ENCODE measurements around the gene TMEM203.
"Not testable (repeated sequence)": the region's sequence is repeated elsewhere in the genome, so short reads cannot be mapped to it uniquely, and the experiment has no call there.

- TF ChIP-seq CTCF (IDR thresholded peaks at IDR 0.05 in 4 of 5, conservative IDR thresholded peaks at IDR 0.05 in 1 of 5); POLR2A (IDR thresholded peaks at IDR 0.05): not testable (repeated sequence)
These were observed 37.8 kb upstream of the TMEM203 start for GRCh38 chr9:137243266-137243625.

Data from gastrocnemius medialis (tissue), 4 donors.